Loucy (cell line): ENCODE measurements around the gene FHIT.

Experiments used
- EZH2phosphoT487 ChIP-seq: fragments of 200-600 bp; IDR thresholded peaks from 2 replicates; pipeline ENCODE4 v1.6.1; 2018; ENCODE audit warnings: antibody characterized with exemption, mild to moderate bottlenecking, moderate library complexity, borderline replicate concordance
- TF ChIP-seq, protein P1 (sequence below): fragments of 200-600 bp; sonication (generic); conservative IDR thresholded peaks from 2 replicates; pipeline ENCODE4 v1.5.1; 2014; ENCODE audit warnings: mild to moderate bottlenecking, antibody characterized with exemption, low read length

GRCh38 chr3:59753808-59754450 is 1497.3 kb downstream of the FHIT start:
- TF ChIP-seq, protein P1, sequence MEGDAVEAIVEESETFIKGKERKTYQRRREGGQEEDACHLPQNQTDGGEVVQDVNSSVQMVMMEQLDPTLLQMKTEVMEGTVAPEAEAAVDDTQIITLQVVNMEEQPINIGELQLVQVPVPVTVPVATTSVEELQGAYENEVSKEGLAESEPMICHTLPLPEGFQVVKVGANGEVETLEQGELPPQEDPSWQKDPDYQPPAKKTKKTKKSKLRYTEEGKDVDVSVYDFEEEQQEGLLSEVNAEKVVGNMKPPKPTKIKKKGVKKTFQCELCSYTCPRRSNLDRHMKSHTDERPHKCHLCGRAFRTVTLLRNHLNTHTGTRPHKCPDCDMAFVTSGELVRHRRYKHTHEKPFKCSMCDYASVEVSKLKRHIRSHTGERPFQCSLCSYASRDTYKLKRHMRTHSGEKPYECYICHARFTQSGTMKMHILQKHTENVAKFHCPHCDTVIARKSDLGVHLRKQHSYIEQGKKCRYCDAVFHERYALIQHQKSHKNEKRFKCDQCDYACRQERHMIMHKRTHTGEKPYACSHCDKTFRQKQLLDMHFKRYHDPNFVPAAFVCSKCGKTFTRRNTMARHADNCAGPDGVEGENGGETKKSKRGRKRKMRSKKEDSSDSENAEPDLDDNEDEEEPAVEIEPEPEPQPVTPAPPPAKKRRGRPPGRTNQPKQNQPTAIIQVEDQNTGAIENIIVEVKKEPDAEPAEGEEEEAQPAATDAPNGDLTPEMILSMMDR = no peak
- no peak for TF ChIP-seq EZH2phosphoT487
